ENCODE measurements around the gene B3GALT4. TPM values are rescaled to one million over a fixed set of nuclear protein-coding genes. Genes with fewer than 3 reads are reported as not detected.

The B3GALT4 gene
- total and polyA plus RNA-seq, 2 of the 13 experiments (the other 11 are each of a cell fraction or from before 2014, with no cell fraction given), result 0.04 to 0.27 TPM

DNA sequence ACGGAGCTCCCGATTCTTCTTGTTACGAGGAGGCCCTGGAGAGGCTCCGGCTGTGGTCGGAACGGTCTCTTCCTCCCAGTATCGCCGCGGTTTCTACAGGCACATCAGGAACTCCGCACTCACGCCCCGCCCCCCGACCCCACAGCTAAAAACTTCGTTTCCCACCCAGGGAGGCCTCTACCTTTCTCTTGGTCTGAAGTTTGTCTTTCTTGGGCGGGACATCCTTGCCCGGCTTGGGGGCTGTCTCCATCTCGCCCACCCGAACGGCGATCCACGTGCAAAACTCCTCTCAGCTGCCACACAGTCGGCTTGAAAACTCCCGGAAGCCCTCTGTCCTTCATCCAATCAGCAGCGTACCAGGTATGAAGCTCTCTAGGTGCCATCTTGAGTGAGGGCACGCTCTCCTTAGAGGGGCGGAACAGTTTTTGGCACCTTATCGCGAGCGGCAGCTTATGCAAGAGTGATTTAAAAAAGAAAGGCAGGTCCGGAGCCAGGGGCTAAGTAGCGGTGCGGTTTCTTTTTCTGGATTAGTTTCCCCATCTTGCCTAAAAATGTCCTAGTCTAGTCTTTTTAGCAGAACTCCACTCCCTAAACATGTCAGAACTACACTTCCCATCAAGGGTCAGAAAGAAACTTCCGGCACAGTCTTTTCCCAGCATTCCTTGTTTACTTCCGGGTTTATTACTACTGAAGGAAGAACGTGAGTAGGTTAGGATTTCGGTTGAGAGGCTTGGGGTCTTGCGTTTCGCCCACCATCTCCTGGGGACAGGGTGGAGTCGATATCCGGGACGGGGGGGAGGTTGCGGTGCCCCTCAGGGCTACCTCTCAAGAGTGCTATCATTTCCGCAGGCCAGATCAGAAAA, 12.2 kb downstream of the B3GALT4 start, which contains the start of the genes PFDN6 and WDR46 (continued):
- TF ChIP-seq SIX1 (CRISPR knock-in tag; IDR thresholded peaks at IDR 0.05; ENCODE audit: borderline replicate concordance) (no peak), MTA1 (CRISPR knock-in tag; IDR thresholded peaks at IDR 0.05; ENCODE audit: borderline replicate concordance) (no peak), ZNF747 (CRISPR knock-in tag; IDR thresholded peaks at IDR 0.05; ENCODE audit: borderline replicate concordance) (no peak), KDM5A (IDR thresholded peaks at IDR 0.05; ENCODE audit: borderline replicate concordance, low read length) (peak; percentile 98), SAFB2 (CRISPR knock-in tag; IDR thresholded peaks at IDR 0.05; ENCODE audit: borderline replicate concordance, low read depth) (no peak), ZNF274 (CRISPR knock-in tag; IDR thresholded peaks at IDR 0.05) (peak; percentile 27; the same call in 1 of the 2 replicates), SETDB1 (CRISPR knock-in tag; IDR thresholded peaks at IDR 0.05; ENCODE audit: borderline replicate concordance) (no peak), TRIM24 (CRISPR knock-in tag; IDR thresholded peaks at IDR 0.05) (no peak), TOE1 (CRISPR knock-in tag; IDR thresholded peaks at IDR 0.05) (no peak), ZNF552 (CRISPR knock-in tag; IDR thresholded peaks at IDR 0.05; ENCODE audit: borderline replicate concordance) (no peak), GPN1 (CRISPR knock-in tag; IDR thresholded peaks at IDR 0.05; ENCODE audit: borderline replicate concordance) (no peak), ZNF382 (CRISPR knock-in tag; IDR thresholded peaks at IDR 0.05; ENCODE audit: borderline replicate concordance) (no peak), ZBTB7A (CRISPR knock-in tag; IDR thresholded peaks at IDR 0.05) (peak; percentile 71; the same call in 1 of the 2 replicates), ZNF138 (CRISPR knock-in tag; IDR thresholded peaks at IDR 0.05; ENCODE audit: low read depth) (no peak), ZNF44 (CRISPR knock-in tag; IDR thresholded peaks at IDR 0.05) (no peak), PAF1 (CRISPR knock-in tag; IDR thresholded peaks at IDR 0.05) (no peak), ZNF816 (CRISPR knock-in tag; IDR thresholded peaks at IDR 0.05; ENCODE audit: borderline replicate concordance) (no peak; the same call in 1 of the 2 replicates)
- TF ChIP-seq, protein P1, sequence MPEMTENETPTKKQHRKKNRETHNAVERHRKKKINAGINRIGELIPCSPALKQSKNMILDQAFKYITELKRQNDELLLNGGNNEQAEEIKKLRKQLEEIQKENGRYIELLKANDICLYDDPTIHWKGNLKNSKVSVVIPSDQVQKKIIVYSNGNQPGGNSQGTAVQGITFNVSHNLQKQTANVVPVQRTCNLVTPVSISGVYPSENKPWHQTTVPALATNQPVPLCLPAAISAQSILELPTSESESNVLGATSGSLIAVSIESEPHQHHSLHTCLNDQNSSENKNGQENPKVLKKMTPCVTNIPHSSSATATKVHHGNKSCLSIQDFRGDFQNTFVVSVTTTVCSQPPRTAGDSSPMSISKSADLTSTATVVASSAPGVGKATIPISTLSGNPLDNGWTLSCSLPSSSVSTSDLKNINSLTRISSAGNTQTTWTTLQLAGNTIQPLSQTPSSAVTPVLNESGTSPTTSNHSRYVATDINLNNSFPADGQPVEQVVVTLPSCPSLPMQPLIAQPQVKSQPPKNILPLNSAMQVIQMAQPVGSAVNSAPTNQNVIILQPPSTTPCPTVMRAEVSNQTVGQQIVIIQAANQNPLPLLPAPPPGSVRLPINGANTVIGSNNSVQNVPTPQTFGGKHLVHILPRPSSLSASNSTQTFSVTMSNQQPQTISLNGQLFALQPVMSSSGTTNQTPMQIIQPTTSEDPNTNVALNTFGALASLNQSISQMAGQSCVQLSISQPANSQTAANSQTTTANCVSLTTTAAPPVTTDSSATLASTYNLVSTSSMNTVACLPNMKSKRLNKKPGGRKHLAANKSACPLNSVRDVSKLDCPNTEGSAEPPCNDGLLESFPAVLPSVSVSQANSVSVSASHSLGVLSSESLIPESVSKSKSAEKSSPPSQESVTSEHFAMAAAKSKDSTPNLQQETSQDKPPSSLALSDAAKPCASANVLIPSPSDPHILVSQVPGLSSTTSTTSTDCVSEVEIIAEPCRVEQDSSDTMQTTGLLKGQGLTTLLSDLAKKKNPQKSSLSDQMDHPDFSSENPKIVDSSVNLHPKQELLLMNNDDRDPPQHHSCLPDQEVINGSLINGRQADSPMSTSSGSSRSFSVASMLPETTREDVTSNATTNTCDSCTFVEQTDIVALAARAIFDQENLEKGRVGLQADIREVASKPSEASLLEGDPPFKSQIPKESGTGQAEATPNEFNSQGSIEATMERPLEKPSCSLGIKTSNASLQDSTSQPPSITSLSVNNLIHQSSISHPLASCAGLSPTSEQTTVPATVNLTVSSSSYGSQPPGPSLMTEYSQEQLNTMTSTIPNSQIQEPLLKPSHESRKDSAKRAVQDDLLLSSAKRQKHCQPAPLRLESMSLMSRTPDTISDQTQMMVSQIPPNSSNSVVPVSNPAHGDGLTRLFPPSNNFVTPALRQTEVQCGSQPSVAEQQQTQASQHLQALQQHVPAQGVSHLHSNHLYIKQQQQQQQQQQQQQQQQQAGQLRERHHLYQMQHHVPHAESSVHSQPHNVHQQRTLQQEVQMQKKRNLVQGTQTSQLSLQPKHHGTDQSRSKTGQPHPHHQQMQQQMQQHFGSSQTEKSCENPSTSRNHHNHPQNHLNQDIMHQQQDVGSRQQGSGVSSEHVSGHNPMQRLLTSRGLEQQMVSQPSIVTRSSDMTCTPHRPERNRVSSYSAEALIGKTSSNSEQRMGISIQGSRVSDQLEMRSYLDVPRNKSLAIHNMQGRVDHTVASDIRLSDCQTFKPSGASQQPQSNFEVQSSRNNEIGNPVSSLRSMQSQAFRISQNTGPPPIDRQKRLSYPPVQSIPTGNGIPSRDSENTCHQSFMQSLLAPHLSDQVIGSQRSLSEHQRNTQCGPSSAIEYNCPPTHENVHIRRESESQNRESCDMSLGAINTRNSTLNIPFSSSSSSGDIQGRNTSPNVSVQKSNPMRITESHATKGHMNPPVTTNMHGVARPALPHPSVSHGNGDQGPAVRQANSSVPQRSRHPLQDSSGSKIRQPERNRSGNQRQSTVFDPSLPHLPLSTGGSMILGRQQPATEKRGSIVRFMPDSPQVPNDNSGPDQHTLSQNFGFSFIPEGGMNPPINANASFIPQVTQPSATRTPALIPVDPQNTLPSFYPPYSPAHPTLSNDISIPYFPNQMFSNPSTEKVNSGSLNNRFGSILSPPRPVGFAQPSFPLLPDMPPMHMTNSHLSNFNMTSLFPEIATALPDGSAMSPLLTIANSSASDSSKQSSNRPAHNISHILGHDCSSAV (CRISPR knock-in tag; IDR thresholded peaks at IDR 0.05; ENCODE audit: borderline replicate concordance), result no peak
- TF ChIP-seq, protein P2, sequence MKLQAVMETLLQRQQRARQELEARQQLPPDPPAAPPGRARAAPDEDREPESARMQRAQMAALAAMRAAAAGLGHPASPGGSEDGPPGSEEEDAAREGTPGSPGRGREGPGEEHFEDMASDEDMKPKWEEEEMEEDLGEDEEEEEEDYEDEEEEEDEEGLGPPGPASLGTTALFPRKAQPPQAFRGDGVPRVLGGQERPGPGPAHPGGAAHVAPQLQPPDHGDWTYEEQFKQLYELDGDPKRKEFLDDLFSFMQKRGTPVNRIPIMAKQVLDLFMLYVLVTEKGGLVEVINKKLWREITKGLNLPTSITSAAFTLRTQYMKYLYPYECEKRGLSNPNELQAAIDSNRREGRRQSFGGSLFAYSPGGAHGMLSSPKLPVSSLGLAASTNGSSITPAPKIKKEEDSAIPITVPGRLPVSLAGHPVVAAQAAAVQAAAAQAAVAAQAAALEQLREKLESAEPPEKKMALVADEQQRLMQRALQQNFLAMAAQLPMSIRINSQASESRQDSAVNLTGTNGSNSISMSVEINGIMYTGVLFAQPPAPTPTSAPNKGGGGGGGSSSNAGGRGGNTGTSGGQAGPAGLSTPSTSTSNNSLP (IDR thresholded peaks at IDR 0.05; ENCODE audit: low read depth, low read length), result no peak
